H9 (cell line): ENCODE measurements around the gene FCSK. TPM values are rescaled to one million over a fixed set of nuclear protein-coding genes. Genes with fewer than 3 reads are reported as not detected.

Experiments used
- DNase-seq: peaks from one replicate; pipeline ENCODE4 v3.0.0-alpha.2; 2017
- H2AFZ ChIP-seq: one replicate; pipeline ENCODE4 v1.6.1; 2013; ENCODE audit warnings: mild to moderate bottlenecking, low read length, control low read depth, moderate library complexity
- H2AK5ac ChIP-seq: 2 replicates; pipeline ENCODE4 v1.6.1; 2013; ENCODE audit warnings: low read length, control low read depth, mixed read lengths; ENCODE audit not compliant: insufficient read length
- H2BK120ac ChIP-seq: one replicate; pipeline ENCODE4 v1.6.1; 2013; ENCODE audit warnings: low read depth, mild to moderate bottlenecking, low read length, control low read depth, inconsistent platforms; ENCODE audit not compliant: poor library complexity, severe bottlenecking
- H2BK12ac ChIP-seq: 2 replicates; pipeline ENCODE4 v1.6.1; 2013; ENCODE audit warnings: low read length, control low read depth, mixed read lengths, low read depth; ENCODE audit not compliant: insufficient read length
- H2BK15ac ChIP-seq: 2 replicates; pipeline ENCODE4 v1.6.1; 2013; ENCODE audit warnings: low read depth, low read length, control low read depth
- H2BK20ac ChIP-seq: one replicate; pipeline ENCODE4 v1.6.1; 2013; ENCODE audit warnings: low read depth, mild to moderate bottlenecking, low read length, control low read depth, inconsistent platforms; ENCODE audit not compliant: poor library complexity, severe bottlenecking
- H2BK5ac ChIP-seq: 2 replicates; pipeline ENCODE4 v1.6.1; 2013; ENCODE audit warnings: low read length, control low read depth, mixed read lengths; ENCODE audit not compliant: insufficient read length
- H3K14ac ChIP-seq: 2 replicates; pipeline ENCODE4 v1.6.1; 2013; ENCODE audit warnings: low read length, control low read depth; ENCODE audit not compliant: insufficient read depth
- H3K18ac ChIP-seq: 2 replicates; pipeline ENCODE4 v1.6.1; 2013; ENCODE audit warnings: low read depth, mild to moderate bottlenecking, mixed read lengths, low read length, control low read depth; ENCODE audit not compliant: insufficient read length
- H3K23ac ChIP-seq: 2 replicates; pipeline ENCODE4 v1.6.1; 2013; ENCODE audit warnings: low read length, control low read depth, mixed read lengths, low read depth; ENCODE audit not compliant: insufficient read length
- H3K23me2 ChIP-seq: 2 replicates; pipeline ENCODE4 v1.6.1; 2013; ENCODE audit warnings: low read depth, mild to moderate bottlenecking, mixed read lengths, low read length, control low read depth; ENCODE audit not compliant: insufficient read length, poor library complexity, severe bottlenecking
- H3K27ac ChIP-seq: 2 replicates; pipeline ENCODE4 v1.5.1; 2013; ENCODE audit warnings: low read length, control low read depth, mixed read lengths, low read depth; ENCODE audit not compliant: insufficient read length
- H3K27me3 ChIP-seq: 2 replicates; pipeline ENCODE4 v1.6.1; 2013; ENCODE audit warnings: low read length, control low read depth, inconsistent platforms; ENCODE audit not compliant: insufficient read depth
- H3K4ac ChIP-seq: 2 replicates; pipeline ENCODE4 v1.6.1; 2013; ENCODE audit warnings: low read depth, mild to moderate bottlenecking, control low read depth, inconsistent platforms, low read length, moderate library complexity
- H3K4me1 ChIP-seq: 2 replicates; pipeline ENCODE4 v1.6.1; 2013; ENCODE audit warnings: low read length, control low read depth, inconsistent platforms; ENCODE audit not compliant: insufficient read depth
- H3K4me2 ChIP-seq: 2 replicates; pipeline ENCODE4 v1.6.1; 2013; ENCODE audit warnings: low read length, control low read depth, mixed read lengths; ENCODE audit not compliant: insufficient read length, insufficient read depth
- H3K56ac ChIP-seq: 2 replicates; pipeline ENCODE4 v1.6.1; 2013; ENCODE audit warnings: low read depth, mild to moderate bottlenecking, mixed read lengths, low read length, control low read depth; ENCODE audit not compliant: insufficient read length
- H3K79me1 ChIP-seq: 2 replicates; pipeline ENCODE4 v1.6.1; 2013; ENCODE audit warnings: low read depth, mild to moderate bottlenecking, moderate library complexity, low read length, control low read depth, inconsistent platforms; ENCODE audit not compliant: insufficient read depth, poor library complexity, severe bottlenecking
- H3K79me2 ChIP-seq: 2 replicates; pipeline ENCODE4 v1.6.1; 2013; ENCODE audit warnings: low read length, control low read depth, inconsistent platforms; ENCODE audit not compliant: insufficient read depth
- H3K9ac ChIP-seq: 2 replicates; pipeline ENCODE4 v1.6.1; 2013; ENCODE audit warnings: low read length, control low read depth, mixed read lengths; ENCODE audit not compliant: insufficient read length; ENCODE audit errors: extremely low read depth
- H3K9me3 ChIP-seq: one replicate; pipeline ENCODE4 v1.6.1; 2013; ENCODE audit warnings: low read depth, low read length, inconsistent platforms; ENCODE audit not compliant: control insufficient read depth
- H3T11ph ChIP-seq: one replicate; pipeline ENCODE4 v1.6.1; 2013; ENCODE audit warnings: mild to moderate bottlenecking, low read length, control low read depth, inconsistent platforms
- H4K20me1 ChIP-seq: one replicate; pipeline ENCODE4 v1.6.1; 2013; ENCODE audit not compliant: control insufficient read depth, insufficient read length, insufficient read depth
- H4K5ac ChIP-seq: 2 replicates; pipeline ENCODE4 v1.6.1; 2013; ENCODE audit warnings: low read depth, mild to moderate bottlenecking, mixed read lengths, low read length, control low read depth; ENCODE audit not compliant: insufficient read length
- H4K8ac ChIP-seq: replicated peaks from 2 replicates; pipeline ENCODE4 v1.6.1; 2013; ENCODE audit warnings: low read length, control low read depth, mixed read lengths, low read depth; ENCODE audit not compliant: insufficient read length
- H4K91ac ChIP-seq: 2 replicates; pipeline ENCODE4 v1.6.1; 2013; ENCODE audit warnings: low read depth, mild to moderate bottlenecking, moderate library complexity, mixed read lengths, low read length, control low read depth; ENCODE audit not compliant: insufficient read length
- H3K27ac Mint-ChIP-seq, 3 experiments: 2 replicates in 2 of 3; 3 replicates in 1 of 3; pipeline ENCODE4 v1.8.0; 2020 to 2021; ENCODE audit warnings: mixed read lengths in 3 of 3, mild to moderate bottlenecking in 1 of 3, moderate library complexity in 1 of 3
- H3K27me3 Mint-ChIP-seq: 2 replicates; pipeline ENCODE4 v1.8.0; 2021; ENCODE audit warnings: low read depth, mild to moderate bottlenecking, moderate library complexity, mixed read lengths
- H3K36me3 Mint-ChIP-seq, 3 experiments: 2 replicates in 2 of 3; 3 replicates in 1 of 3; pipeline ENCODE4 v1.8.0; 2020 to 2021; ENCODE audit warnings: low read depth in 3 of 3, mixed read lengths in 3 of 3; ENCODE audit not compliant: insufficient read depth in 1 of 3
- H3K4me1 Mint-ChIP-seq, 2 experiments: 2 replicates each; pipeline ENCODE4 v1.8.0; 2020; ENCODE audit warnings: mixed read lengths in 2 of 2
- H3K4me3 Mint-ChIP-seq, 2 experiments: 2 replicates in 1 of 2; 3 replicates in 1 of 2; pipeline ENCODE4 v1.8.0; 2020 to 2021; ENCODE audit warnings: mild to moderate bottlenecking in 2 of 2, mixed read lengths in 2 of 2, moderate library complexity in 1 of 2
- H3K9me3 Mint-ChIP-seq, 2 experiments: 2 replicates in 1 of 2; 3 replicates in 1 of 2; pipeline ENCODE4 v1.8.0; 2020; ENCODE audit warnings: mild to moderate bottlenecking in 2 of 2, mixed read lengths in 2 of 2, moderate library complexity in 1 of 2
- WGBS: extraction: QIAGEN DNeasy Blood & Tissue Kit; methylation state at CpG from one replicate; pipeline ENCODE4 v1.1.7; 2013; ENCODE audit warnings: missing lambda C conversion rate, low lambda C conversion rate, mixed read lengths; ENCODE audit not compliant: insufficient read length; ENCODE audit errors: extremely low coverage; 5-methylcytosine and 5-hydroxymethylcytosine counted together
- total RNA-seq: library from RNA; stranded (reverse); gene quantifications from 2 replicates; pipeline ENCODE4 v1.2.1, GENCODE V29; 2021
- TF ChIP-seq, protein P1 (sequence below): fragments of 200-600 bp; sonication (generic); conservative IDR thresholded peaks from 3 replicates; pipeline ENCODE4 v1.8.0; 2021; ENCODE audit warnings: antibody characterized with exemption, mild to moderate bottlenecking

Gene FCSK
- total RNA-seq, 1 experiment from 2014 or later, result 6.5 TPM

DNA sequence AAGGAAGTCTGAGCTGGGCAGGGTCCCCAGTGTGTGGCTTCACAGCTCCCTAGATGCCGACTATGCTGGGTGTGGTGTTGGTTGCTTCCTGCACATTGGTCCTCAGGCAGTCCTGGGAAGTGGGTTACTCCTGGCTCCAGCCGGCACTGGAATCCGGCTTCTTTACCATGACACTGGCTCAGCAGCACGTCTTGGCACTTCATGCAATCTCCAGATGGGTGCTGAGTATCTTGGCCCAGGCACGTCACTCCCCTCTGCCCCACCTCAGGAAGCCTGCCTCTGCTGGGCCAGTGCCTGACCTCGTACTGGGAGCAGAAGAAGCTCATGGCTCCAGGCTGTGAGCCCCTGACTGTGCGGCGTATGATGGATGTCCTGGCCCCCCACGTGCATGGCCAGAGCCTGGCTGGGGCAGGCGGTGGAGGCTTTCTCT is 24.5 kb downstream of the FCSK start:
- no peak overlapping the region for H2BK15ac ChIP-seq
- no peak overlapping the region for H2BK120ac ChIP-seq
- H3K79me1 ChIP-seq, result no peaks in the 10 kb centered on the region
- no peaks in the 10 kb centered on the region; the same call in 1 of the 2 replicates for H3K4me1 ChIP-seq
- Mint-ChIP-seq H3K4me1 (peaks cover 4 to 8% of the 10 kb centered on the region in 2 experiments; a peak in 3 of 4 replicates), H3K27ac (0 out of 7 replicates have a peak overlapping the region, but pooled peaks of 2 of the 3 experiments have one; percentile 51 to 75), H3K27me3 (no peaks in the 10 kb centered on the region), H3K4me3 (no peak overlapping the region), H3K9me3 (no peaks in the 10 kb centered on the region), H3K36me3 (peaks cover 2 to 26% (median 22%) of the 10 kb centered on the region in 3 experiments; a peak in 6 of 7 replicates)
- H2AFZ ChIP-seq, result no peak overlapping the region
- H3K14ac ChIP-seq, result no peak overlapping the region
- H2BK5ac ChIP-seq, result no peak overlapping the region
- no peak overlapping the region for H4K8ac ChIP-seq
- no peak overlapping the region for H3K56ac ChIP-seq
- no peak overlapping the region for H2BK12ac ChIP-seq
- H4K20me1 ChIP-seq, result peaks cover 3% of the 10 kb centered on the region
- no peak overlapping the region for H3K18ac ChIP-seq
- no peak overlapping the region for H4K5ac ChIP-seq
- no peaks in the 10 kb centered on the region for H3K9me3 ChIP-seq
- H3K27ac ChIP-seq, result no peak overlapping the region
- H3K23me2 ChIP-seq, result no peaks in the 10 kb centered on the region
- no peak overlapping the region for H3T11ph ChIP-seq
- H3K4me2 ChIP-seq, result no peak overlapping the region
- H2AK5ac ChIP-seq, result no peak overlapping the region
- TF ChIP-seq, protein P1, sequence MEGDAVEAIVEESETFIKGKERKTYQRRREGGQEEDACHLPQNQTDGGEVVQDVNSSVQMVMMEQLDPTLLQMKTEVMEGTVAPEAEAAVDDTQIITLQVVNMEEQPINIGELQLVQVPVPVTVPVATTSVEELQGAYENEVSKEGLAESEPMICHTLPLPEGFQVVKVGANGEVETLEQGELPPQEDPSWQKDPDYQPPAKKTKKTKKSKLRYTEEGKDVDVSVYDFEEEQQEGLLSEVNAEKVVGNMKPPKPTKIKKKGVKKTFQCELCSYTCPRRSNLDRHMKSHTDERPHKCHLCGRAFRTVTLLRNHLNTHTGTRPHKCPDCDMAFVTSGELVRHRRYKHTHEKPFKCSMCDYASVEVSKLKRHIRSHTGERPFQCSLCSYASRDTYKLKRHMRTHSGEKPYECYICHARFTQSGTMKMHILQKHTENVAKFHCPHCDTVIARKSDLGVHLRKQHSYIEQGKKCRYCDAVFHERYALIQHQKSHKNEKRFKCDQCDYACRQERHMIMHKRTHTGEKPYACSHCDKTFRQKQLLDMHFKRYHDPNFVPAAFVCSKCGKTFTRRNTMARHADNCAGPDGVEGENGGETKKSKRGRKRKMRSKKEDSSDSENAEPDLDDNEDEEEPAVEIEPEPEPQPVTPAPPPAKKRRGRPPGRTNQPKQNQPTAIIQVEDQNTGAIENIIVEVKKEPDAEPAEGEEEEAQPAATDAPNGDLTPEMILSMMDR, result no peak
- no peak overlapping the region for H3K9ac ChIP-seq
- H4K91ac ChIP-seq, result no peak overlapping the region
- WGBS, result no CpG with 5 or more reads among the region's 10 CpGs
- no peak overlapping the region for H3K4ac ChIP-seq
- DNase-seq, result peak; percentile 54
- no peak overlapping the region for H3K23ac ChIP-seq
- no peaks in the 10 kb centered on the region for H3K27me3 ChIP-seq
- no peaks in the 10 kb centered on the region for H3K79me2 ChIP-seq
- H2BK20ac ChIP-seq, result no peak overlapping the region
